HPDE6-E6E7 (cell line): ENCODE data around the gene TMPRSS11D.
A peak's percentile ranks its signal among the peaks of the same experiment; 100 is the strongest.

Experiments used
- DNase-seq: peaks from one replicate; pipeline ENCODE4 v3.0.0; 2011; ENCODE audit warnings: missing footprints; ENCODE audit errors: extremely low spot score

TMPRSS11D gene

DNA sequence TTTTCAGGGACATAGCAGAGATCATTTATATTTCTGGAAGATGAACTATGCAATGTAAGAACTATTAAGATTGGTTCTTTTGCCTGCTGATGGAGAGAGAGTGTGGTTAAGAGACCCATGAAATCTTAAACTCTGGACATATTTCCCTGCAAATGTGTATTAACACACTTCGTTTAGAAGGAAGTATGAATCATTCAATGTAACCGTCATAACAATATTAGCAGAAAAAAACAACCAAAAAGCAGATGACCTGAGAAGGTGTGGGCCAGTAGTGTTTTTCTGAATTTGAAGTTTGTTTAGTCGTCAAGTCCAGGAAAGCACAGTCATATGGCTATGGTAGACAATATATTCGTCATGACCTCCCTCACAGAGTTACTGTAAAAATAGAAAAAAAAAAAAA, 2.5 kb upstream of the TMPRSS11D start:
- peak; percentile 35 for DNase-seq

DNA sequence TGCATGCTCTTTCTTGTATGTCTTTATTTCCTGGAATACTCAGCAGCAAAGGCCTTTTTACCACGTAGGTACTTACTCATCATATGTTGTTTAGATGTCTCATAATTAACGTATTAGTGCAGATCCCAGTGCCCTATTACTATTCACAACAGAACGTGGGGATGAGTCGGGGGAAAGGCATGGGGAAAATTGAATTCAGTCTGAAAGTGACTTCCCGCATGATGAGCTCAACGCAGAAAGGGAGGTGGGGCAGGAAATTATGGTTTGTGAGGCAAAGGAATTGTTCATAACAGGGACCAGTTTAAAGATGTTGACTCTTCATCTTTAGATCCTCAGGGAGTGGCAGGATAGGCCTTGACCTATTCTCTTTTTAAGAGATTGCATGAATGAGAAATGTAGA, 2.0 kb upstream of the TMPRSS11D start:
- peak; percentile 70 for DNase-seq

DNA sequence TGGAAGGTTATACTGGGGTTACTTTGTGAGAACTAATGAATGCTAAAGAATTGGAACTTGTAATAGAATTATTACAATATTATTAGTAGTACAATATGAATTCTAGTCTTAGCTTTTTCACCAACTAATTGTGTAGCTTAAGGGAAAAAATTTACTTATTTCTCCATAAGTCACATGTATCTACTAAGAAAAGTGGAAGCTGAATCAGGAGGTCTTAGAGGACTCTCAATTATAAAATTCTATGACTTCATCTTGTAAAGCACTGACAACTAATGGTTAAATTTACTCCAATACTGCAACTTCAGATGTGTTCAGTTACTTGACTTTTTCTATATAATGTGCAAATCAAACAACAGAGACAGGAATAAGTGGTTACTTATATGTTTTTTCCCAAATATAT, 899 bp upstream of the TMPRSS11D start:
- DNase-seq, result no peak

DNA sequence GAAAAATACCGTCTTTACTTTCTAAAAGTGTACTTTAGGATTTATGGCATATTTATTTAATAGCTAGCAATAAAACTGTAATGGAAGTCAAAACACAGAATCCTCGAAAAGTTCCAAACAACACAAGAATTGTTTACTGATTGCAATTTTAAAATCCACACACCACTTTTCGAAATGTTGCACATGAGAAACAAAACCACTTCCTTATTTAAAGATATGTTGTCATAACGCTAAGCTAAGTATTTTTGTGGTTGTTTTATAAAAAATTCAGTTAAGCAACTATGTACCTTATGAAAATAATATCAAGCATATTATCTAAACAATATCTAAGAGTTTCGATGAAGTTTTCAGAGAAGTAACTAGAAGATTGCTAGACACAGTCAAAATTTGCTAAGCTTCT, 344 bp downstream of the TMPRSS11D start:
- no peak for DNase-seq

DNA sequence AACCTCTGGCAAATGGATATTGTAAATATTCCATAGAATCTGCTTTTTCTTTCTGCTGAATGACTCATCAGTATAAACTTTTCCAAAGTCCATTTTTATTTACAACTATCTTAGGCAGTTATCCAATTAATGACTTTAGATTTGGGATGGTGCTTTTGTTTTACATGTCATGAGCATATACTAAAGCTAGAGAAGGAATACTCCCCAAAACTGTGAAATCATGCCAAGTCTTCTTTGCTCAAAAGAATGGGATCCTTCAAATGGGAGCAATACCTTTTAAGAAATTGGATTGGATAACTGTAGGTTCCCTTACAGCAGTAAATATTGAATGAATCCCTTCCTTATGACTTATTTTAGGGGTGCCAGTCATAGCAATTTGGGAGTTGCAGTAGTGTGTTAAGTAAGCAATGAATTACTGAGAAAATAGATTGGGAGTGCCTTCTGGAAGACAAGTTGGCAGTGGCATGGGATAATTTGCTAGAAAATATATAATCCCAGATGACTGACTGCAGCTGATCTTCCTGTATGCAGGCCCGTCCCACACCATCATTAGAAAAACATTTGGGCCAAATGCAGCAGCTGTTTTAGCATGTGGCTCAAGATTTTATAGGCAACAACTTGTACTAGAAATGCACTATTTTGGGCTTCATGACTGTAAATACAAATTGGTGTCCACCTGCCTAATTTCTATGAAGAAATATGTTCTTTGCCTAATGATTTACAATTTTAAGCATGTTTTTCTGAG, 2.8 kb downstream of the TMPRSS11D start:
- DNase-seq, result no peak

DNA sequence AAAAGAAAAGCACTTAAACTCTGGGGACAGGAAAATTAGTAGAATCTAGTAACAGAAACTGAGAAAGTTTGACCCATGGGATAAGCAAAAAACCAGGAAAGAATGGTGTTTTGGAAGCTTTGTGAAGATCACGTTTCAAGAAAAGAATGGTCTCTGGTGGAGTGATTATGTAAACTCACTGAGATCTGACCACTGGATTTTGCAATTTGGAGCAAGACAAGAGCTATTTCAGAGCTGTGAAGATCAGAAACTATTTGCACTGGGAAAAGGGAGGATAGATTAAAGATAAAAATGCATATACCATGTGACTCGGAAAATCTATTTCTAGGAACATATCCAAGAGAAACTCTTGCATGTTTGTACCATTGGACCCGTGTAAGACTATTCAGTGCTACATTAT, 4.3 kb downstream of the TMPRSS11D start:
- no peak for DNase-seq

DNA sequence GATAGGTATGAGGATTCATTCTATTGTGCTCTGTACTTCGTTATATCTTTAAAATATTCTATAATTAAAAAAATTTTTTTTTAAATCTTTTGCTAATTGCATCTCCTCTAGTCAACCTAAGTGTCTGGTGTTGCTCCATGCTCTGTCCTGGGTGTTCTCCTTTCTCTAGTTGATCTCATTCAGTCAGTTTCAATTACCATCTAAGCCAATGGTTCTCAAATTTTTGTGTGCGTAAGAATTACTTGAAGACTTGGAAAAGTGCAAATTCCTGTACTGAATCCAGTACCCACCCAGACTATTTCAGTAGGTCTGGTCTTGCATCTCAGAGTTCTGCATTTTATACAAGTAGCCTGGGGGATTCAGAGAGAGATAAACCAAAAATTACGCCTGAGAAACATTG, 6.7 kb downstream of the TMPRSS11D start:
- no peak for DNase-seq

DNA sequence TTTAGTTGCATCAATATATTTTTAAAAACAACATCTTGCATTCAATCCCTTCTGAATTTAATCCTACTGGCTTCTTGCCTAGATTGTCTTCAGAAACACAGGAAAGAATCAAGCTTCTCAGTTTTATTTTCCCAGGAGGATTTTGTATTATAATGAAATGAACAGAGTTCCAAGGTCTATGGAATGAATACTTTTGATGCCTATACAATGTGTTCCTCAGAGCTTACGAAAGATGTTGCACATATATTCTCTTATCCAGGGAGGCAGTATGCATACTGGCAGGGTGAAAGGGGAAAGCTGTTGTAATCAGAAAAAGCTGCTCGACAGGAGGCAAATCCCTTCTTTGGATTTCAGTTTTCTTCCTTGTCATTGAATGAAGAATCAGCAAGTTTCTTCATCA, 8.8 kb downstream of the TMPRSS11D start:
- DNase-seq, result no peak

DNA sequence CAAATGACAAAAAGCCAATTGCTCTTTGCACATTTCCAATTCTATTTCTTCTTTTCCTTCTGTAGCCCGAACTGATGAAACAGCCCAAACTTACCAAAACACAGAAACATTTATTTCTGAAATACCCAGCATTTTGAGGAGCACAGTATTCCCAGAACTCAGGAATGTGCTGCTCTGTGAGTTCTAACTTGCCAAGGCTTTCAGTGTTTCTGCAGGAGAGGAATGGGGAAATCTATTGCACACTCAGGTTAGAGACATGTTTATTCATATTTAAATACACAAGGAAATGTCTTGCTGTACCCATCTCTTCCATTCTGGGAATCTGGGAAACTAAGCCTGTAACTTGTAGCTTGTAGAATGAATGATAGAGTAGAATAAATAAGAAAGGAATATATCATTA, 10.7 kb downstream of the TMPRSS11D start:
- DNase-seq, result no peak

DNA sequence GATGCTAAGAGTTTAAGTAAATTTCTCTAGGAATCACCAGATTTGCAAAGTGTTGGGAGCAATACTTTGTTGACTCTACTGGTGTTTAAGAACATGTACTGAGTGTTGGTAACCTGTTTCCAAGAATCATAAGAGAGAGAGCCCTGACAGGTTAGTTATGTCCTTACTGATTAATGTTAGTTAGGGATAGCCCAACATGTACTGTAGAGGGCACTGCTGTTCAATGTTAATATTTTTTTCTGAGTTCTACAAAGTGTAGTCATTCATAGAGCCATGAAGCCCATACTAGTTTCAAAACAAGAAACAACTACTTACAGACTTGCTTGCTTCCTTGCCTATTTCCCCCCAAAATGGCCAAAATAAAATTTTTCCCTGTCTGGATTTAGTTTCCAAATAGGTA, 11.9 kb downstream of the TMPRSS11D start:
- DNase-seq, result peak; percentile 25

DNA sequence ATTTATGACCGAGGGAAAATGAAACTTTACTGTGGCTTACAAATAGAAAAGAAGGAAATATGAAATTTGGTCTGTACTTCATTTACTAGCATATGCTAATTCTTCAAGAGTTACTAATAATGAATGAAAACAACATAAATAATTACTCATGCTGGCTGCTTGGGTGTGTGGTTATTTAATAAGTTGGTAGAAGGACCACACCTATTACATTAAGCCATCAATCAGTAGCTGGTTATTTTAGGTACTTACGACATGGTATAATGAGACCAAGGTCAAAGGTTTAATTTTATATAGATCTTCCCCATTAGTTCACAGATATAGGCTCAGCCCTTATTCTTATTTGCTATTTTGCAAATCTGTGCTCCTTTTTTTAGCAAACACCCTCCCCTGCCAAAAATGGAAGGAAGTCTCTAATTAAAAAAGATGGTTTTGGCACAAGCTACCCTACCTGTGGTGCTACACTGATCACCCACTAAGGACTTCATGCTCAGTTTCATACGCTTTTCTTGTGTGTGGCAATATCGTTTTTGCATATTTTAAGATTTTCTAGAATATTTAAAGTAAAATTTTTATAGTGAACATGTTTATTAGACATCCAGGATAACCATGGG, 14.1 kb downstream of the TMPRSS11D start:
- no peak for DNase-seq

DNA sequence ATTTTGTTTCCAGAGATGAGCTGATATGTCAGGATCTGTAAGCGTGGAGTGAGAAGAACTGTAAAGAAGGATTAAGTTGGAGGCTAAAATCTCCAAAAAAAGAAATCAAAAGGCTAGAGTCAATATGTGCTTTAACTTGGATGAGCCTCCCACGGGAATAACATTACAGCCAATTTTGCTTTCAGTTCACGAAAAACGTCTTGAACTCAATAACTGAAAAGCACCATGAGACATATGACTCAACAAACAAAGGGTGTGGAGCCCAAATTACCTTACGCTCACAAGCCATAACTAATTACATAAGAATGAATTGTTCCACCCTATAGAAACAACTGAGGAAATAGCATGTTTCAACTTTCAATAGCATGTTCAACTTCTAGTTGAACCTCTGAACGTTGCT, 22.3 kb downstream of the TMPRSS11D start:
- peak; percentile 36 for DNase-seq

DNA sequence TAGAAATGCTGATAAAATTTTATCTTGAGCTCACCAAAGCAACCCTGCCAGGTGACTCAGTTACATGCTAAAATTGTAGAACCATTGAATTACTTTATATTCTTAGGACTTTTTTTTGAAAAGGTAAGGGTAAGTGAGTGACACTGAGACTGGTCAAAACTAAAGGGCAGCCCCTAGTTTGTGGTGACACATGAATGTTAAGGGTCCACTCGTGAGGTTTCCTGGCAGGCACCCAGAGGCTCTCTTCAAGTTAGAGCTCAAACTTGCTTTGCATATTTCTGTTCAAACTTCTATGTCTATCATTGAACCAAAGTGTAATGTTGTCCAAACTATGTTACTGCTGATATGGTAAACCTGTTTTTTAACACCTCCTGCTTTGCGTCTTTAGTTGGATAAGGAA, 30.5 kb downstream of the TMPRSS11D start:
- DNase-seq, result no peak

DNA sequence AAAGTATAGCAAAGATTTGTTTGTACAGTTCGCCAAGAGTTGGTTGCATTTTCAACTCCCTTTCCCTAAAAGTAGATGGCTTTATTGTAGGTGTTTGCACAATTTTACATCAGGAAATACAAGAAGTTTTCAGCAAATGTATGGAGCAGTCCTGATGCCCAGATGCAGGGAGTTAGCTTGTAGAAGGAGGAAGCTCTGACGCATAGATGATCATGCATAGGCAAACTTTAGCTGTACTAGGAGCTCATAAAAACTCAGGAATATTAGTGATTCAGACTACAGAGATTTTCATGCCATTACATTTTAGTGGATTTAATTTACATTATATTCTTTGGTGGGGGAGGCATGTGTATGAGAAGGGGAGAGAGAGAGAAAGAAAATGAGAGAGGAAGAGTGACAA, 62.9 kb downstream of the TMPRSS11D start:
- DNase-seq, result no peak

DNA sequence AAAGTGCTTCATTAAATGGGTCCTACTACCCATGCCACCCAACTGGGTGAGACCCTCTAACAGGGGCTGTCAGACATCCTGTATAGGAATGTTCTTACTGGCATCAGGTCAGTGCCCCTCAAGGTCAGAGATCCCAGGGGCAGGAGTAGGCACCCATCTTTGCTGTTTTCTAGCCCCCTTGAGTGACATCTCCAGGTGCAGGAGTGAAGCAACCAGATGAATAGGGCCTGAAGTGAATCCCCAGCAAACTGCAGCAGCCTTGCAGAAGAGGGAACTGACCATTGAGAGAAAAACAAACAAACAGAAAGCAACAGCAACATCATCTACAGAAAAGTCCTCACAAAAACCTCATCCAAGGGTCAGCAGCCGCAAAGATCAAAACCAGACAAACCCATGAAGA, 73.8 kb downstream of the TMPRSS11D start:
- DNase-seq, result no peak

DNA sequence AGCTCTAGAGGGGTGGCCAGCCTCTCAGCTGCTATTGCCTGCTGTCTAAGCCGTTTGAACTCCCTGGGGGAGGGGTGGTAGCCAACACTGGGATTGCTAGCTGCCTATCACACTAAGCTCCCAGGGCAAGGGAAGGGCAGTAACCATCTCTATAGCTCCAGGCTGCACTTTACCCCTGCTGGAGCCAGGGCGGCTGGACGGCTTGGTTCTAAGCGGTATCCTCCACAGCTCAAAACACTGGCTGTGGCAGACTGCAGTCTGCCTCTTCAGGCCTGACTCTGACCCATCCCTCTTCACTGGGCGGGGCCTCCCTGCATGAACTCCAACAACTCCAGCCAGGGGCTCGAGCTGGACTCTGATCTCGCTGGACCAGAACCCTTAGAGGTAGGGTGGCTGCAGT, 74.3 kb downstream of the TMPRSS11D start:
- DNase-seq, result no peak

DNA sequence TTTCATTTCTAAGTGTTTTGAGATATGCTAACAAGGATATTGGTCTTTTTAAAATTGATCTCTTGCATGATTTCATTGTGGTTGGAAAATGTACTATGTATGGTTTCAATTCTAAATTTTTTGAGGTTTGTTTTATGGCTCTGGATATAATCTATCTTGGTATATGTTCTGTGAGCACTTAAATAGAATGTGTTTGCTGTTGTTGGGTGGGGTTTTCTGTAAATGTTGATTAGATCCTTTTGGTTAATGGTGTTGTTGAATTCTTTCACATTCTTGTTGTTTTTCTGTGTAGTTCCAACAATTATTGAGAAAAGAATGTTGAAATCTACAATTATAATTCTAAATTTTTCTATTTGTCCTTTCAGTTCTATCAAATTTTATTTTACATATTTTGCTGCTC, 87.0 kb downstream of the TMPRSS11D start:
- DNase-seq, result no peak

DNA sequence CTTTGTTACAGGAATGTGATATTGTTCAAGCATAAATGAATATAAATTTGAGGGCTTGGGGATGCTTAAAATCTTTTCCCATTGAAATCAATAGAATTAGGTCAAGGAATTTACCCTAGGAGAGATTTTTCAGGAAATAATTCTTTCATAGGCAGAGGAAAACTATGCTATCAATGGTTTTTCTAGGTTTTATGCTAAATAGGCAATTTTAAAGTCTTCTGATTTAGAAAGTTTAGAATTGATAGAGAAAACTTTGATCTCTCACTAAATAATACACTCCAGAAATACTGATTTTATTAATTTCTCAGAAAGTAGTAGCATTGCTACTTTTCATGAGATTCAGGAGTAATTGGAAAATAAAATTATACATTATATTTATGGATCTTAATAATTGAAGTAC, 93.1 kb downstream of the TMPRSS11D start:
- DNase-seq, result no peak

DNA sequence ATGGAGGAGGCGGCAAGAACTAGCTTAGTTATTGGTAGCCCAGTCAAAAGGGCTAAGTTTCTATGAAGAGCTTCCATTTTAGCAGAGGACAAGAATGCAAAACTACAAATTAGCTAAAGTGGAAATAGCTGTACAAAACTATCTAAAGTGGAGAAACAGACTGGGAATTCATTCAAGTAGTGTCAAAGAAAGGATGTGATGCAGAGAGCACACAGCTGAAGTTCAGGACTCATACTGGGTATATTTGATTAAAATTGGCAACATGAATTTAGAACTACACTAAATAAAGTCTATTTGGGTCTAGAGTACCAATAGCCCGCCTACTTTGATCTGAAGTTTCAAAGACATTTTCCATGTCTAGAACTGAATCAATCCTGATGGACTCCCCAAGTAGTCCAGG, 96.5 kb downstream of the TMPRSS11D start:
- no peak for DNase-seq

DNA sequence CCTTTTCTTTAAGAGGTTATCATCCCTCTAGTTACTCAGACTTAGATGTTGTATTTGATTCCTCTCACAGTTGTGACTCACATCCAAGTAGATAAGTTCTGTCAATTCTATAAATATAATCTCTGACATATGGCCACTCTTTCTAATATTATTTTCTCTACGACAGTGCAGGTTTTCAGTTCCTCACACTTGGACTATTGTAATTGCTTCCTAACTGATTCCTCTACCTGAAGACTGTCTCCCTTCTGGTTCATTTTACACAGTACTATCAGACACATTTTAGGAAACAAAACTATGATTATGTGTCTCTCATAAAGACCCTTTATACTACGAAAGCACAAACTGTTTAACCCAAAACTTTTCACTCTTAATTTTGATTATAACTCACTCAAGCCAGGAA, 98.3 kb downstream of the TMPRSS11D start:
- no peak for DNase-seq

DNA sequence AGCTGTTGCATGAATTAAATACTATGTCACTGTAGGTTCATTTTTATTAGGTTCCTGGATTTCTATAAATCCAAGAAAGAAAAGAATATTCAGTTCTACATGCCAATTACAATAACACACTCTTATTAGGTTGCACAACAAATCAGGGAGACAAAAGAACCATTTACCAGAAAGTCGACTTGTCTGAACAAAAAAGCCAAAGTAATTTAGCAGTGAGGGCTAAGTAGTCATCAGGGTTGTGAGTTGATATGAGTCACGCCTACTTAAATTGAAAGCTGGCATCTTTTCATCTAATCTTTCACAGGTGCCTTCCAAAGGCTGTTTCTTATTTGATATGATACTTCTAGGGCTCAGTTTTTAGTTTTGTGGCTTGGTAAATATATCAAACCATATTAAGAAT, 104.2 kb downstream of the TMPRSS11D start:
- DNase-seq, result peak; percentile 49

DNA sequence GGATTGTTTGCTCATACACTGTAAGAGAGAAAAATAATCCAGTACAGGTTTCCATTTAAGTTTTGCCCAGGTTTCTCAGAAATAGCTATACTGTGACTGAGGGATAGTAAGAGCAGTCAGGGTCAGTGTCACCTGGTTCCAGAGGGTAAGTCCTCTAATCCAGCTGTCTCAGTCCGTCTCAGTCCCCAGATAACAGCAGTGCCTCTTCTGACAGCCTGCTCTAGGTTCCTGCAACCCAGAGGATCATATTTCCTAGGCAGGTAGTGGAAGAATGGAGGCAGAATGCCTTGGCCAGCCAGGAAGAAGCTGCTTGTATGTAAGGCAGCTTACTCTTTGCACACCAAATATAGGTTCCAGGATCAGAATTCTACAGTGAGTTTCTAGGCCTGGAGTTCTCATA, 107.1 kb downstream of the TMPRSS11D start:
- DNase-seq, result no peak
